SK-N-MC (cell line): ENCODE measurements around the gene ABCC2.

Source experiments
- EZH2 ChIP-seq: fragments of 200-600 bp; sonication (generic); IDR thresholded peaks from one replicate; pipeline ENCODE4 v1.6.1; 2017; ENCODE audit warnings: antibody characterized with exemption
- FOXP2 ChIP-seq: optimal IDR thresholded peaks from 2 replicates; pipeline ENCODE3; 2011; ENCODE audit warnings: mild to moderate bottlenecking, moderate library complexity; ENCODE audit not compliant: insufficient read depth; ENCODE audit errors: extremely low read length, control extremely low read depth
- POLR2AphosphoS5 ChIP-seq: IDR thresholded peaks from 2 replicates; pipeline ENCODE4 v1.6.1; 2012; ENCODE audit warnings: mild to moderate bottlenecking, low read depth, low read length, borderline replicate concordance

DNA sequence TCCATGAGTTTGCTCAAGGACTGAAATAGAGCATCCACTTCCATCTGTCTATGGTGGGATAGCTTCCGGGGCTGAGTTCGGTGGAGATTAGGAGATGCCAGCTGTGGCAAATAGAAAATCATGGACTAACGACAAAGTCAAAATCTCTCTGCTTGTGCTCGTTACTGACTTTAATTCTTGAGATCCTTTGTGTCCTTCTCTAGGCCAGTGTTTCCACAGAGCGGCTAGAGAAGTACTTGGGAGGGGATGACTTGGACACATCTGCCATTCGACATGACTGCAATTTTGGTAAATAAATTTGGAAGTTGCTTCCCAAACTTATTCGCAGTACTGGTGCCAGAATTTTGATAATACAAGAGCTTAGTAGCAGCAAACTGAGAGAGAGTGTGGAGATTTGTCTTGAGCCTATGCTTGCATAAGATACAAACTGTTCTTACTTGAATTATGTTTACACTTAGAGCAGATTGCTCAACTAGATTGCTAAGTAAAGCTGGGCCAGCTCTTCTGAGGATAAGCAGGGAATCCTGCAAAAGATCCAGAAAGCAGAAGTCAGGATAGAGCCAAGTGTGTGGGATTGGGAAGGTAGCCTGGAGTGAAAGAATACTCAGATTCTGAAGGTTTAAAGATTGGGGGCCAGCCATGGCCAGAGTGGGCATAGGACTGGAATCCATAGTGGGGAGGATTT is 27.6 kb downstream of the ABCC2 start:
- no peak for TF ChIP-seq POLR2AphosphoS5
- TF ChIP-seq EZH2 = no peak
- no peak for TF ChIP-seq FOXP2
